Measurements from ENCODE around the gene CDK5R1.

Gene CDK5R1

GRCh38 chr17:32494621-32495358, 8.0 kb downstream of the CDK5R1 start:
- DNase-seq, result peak; percentile 79

DNA sequence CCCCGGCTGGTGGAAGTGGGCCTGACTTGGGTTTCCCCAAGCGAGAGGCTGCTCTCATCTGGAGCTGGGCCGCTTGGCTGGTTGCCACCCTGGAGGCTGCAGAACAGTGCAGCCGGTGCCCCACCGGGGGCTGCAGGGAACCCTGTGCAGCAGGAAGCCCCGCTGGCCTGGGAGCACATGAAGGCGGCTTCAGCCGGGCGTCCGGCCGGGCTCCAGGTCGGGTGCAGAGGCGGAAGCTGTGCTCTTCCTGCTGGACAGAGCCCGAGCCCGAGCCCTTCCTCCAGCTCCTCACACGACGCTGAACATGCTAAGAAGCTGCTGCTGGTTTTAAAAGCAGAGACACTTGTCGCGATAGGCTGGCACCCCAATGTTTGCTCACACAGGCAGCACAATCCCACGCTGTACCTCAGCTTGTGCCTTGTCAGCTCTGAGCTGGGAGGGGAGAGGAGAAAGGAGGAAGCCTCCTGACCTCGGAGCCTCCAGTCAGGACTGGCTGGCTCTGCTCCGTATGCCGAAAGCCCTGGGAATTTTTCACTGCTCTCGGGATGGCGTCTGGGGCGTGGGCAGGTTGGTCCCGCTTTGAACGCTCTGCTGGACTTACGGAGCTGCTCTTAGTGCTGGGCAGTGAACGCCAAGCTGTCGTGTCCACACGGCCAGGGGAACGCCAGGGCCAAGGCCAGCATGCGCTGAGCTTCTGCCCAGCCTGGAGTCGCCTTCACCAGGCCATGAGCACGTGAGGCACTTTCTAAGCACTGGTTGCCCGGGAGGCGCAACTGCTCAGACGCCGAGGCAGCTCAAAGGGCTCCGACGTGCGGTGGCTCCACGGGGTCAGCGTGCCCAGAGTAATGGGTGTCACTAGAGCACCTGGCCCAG, 8.8 kb downstream of the CDK5R1 start:
- DNase-seq, result no peak

GRCh38 chr17:32496395-32497073, 9.7 kb downstream of the CDK5R1 start:
- DNase-seq, result no peak

DNA sequence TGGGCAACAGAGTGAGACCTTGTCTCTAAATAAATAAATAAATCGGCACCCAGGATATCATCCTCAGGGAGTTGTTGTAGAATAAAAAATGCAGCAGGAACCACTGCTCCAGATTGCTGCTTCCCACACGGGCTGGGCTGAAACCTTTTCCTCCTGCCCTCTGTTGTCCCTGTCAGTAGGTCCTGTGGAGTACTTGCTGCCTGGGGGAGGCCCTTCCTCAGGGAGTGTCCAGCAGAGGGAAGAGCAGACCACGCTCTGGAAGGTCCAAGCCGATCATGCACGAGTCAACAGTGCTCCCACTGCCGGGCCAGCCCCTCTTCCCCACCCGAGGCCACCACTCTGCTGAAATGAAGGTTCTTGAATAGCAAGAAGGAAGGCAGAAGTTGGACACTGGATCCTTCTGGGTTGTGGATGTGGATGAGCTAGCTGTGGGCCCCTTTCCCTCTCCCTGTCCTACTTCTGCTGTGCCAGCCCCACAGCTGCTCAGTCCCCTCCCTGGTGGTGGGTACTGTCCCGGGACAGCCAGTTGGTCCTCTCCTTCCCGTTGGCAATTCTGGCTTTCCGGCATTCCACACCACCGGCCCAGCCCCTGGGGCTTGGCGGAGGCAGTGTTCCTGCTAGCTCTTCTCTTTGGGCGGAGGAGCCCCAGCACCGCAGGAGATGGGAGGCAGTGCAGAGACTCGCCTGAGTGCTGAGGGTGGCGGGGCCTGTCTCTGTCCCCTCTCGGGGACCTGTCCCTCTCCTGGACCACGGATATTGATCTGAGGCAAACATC, 10.8 kb downstream of the CDK5R1 start:
- no peak for DNase-seq

GRCh38 chr17:32498391-32498790, 11.6 kb downstream of the CDK5R1 start:
- peak; percentile 22 for DNase-seq

GRCh38 chr17:32502013-32502412, 15.2 kb downstream of the CDK5R1 start:
- no peak for DNase-seq

DNA sequence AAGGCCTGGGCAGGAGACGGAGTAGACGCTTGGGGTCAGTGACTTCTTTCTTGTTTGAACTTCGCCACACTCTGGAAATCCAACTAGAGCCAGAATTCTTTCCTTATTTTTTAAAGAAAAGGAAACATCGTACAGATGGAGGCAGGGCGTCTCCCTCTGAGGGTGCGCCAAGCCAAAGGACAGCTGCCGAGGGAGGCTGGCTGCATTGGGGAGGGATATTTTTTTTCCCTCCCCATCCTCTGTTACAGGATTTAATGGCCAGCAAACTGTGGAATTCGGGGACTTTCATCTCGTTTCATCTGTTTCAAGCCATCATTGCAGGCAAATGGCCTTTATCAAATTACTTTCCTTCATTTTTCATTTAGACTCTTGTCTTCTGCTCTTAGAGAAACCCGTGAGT, 15.9 kb downstream of the CDK5R1 start:
- no peak for DNase-seq

- no peak for DNase-seq
These were observed 16.7 kb downstream of the CDK5R1 start for GRCh38 chr17:32503251-32504165.

DNA sequence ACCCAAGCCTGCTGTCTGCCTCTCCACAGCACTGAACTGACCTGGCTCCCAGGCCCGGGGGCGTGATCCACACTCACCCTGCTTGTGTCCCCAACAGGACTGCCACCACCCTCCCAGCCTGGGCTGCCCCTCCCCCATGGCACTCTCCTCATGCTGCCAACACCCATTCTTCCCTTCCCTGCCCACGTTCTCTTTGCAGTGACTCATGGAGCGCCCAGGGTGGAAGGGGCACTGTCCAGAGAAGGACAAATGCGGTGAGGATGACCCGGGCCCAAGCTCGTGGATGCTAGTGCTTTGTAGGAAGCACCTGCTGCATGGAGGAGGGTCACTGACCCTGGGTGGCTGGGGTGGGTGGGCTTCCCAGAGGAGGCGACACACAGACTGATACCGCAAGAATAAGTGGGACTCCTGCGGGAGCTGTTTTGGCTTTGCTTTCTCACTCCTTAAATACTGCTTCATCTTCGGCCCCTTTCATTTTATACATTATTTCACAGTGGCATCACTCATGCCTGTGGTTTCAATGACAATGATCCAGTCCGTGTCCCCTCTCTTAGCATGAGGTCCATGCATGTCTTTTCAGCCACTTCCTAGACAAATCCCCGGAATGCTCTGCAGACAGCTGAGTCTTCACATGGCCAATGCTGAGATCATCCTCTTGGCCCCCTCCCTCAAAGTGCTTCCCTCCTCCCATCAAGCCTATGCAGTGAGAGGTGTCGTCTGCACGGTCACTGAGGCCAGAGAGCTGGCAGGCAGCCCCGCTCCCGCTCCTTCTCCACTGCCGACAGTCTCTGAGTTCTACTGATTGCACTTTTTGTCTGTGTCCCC, 17.6 kb downstream of the CDK5R1 start:
- no peak for DNase-seq

DNA sequence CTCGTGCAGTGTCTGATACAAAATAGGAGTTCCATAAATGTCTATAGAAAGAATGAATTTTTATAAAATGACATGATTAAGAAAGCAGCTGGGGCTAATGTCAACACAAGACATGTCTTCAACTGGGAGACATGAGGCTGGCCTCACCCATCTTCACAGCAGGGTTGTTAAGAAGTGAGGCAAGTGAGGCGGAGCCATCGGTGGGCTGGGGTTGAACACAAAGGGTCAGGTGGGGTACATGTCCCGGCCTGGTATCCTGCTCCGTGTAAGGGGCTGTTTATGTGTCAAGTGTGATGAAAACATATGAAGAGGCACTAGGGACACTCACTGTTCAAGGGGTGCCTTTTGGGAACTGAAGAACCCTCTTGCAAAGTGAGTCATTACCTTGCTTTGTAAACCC, 22.1 kb downstream of the CDK5R1 start:
- no peak for DNase-seq

DNA sequence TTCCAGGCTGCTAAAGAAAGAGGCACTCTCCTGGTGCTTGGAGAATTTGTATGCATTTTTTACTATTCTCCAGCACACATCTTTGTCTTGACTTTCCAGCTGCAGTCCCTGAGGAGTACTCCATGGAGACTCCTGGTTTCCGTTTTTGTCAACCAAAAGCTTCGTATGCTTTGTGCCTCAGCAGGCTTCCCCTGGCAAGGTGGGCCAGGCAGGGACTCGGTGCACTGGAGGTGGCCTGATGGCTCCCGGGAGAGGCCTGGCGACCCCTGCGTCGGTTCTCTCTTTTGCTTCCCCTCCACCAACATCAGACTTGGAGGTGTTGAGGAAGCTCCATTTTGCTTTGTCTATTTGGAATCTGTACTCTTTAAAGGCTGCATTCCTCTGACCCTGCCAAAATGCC, 23.7 kb downstream of the CDK5R1 start:
- no peak for DNase-seq

DNA sequence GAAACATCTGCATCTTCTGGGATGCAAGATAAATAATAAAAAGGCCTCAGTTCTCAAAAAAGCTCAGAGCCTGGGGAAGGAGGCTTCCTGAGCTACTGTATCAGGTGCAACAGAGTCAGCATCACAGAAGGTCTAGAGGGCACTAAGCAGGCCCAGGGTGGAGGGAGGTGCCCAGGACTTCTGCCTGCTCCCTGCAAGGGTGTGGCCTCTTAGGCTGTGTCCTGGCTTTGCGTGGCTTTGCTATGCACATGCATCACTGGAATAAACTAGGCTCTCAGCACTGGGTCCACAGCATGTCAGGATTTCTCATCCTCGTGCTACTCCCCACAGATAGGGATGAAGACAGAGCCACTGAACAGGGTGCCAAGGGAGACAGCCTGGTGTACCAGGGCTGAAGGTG, 25.5 kb downstream of the CDK5R1 start:
- no peak for DNase-seq

DNA sequence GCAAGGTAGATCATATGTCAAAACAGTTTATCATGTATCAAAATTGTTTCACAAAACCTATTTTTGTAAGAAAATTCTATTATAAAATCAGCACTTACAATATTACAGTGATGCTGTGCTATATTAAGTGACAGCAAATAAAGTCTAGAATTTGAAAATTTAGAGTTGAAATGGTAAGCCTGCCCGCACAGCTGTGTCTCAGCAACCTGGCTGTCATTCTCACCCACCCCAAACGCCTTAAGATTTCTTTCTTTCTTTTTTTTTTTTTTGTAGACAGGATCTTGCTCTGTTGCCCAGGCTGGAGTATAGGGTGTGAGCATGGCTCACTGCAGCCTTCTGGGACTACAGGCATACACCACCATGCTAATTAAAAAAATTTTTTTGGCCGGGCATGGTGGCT, 26.8 kb downstream of the CDK5R1 start:
- DNase-seq, result no peak

GRCh38 chr17:32514606-32515005, 27.8 kb downstream of the CDK5R1 start:
- no peak for DNase-seq

DNA sequence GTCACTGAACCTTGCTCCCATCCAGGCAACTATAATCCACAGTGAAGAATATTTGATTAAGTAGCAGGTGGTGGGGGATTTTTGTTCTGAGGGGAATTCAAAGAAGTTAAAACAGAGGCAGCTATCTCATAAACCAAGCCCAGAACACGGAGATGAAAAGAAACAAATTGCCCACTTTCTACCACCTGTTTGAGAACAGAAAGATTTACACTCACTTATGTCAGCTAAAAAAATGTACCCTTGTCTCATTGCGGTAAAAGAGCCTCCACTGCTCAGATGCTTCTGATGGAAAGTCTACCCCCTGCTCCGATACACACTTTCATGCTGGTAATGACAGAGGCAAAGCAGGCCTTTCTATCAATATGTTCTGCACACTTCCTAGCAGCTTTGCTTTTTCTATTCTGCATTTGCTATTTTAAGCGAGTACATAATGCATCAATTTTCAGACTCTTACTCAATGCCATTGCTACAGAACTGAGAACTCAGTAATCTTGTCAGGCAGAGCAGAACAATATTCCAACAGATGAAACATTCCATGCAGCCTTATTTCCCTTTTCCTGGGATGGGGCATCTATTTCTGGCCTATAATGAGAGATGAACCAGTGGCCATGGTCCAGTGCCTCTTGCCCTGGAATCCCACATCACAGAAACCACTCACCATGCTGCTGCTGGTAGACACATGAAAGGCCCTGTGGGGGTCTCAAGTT, 29.0 kb downstream of the CDK5R1 start:
- DNase-seq, result no peak

GRCh38 chr17:32516450-32516849, 29.7 kb downstream of the CDK5R1 start:
- DNase-seq, result peak; percentile 88

- no peak for DNase-seq
These were observed 30.3 kb downstream of the CDK5R1 start for GRCh38 chr17:32516940-32517701.

GRCh38 chr17:32517982-32518381, 31.2 kb downstream of the CDK5R1 start:
- DNase-seq, result no peak

DNA sequence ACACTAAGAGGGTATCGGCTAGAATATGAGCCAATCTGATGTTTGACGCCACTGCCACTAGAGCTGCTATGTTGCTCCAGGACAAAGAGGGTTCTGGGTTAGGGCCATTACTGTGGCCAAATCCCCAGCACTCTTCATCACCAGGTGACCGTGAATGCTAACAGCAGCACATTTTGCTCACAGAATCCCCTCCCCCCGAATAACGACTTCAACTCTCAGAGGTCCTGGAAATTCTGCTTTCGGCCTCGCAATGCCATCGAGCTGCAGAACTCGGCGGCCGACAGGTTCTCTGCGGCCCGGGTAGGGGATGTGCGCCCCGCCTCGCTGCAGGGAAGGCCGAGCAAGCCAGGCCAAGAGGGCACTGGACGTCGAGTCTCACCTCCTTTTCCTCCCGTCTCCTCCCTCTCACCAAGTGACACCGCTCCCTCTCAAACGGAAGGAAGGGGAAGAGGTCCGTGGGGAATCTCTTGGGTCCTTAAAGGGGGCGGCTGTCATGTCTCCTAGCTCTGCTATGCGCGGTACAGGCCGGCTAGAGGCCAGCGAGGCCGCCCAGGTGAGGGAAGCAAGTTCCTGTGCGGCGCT, 31.9 kb downstream of the CDK5R1 start:
- no peak for DNase-seq

Data from NCI-H1092 (cell line).